ENCODE results near the gene CST3.
"Not testable (repeated sequence)": the region's sequence is repeated elsewhere in the genome, so short reads cannot be mapped to it uniquely, and the experiment has no call there.

Gene CST3

DNA sequence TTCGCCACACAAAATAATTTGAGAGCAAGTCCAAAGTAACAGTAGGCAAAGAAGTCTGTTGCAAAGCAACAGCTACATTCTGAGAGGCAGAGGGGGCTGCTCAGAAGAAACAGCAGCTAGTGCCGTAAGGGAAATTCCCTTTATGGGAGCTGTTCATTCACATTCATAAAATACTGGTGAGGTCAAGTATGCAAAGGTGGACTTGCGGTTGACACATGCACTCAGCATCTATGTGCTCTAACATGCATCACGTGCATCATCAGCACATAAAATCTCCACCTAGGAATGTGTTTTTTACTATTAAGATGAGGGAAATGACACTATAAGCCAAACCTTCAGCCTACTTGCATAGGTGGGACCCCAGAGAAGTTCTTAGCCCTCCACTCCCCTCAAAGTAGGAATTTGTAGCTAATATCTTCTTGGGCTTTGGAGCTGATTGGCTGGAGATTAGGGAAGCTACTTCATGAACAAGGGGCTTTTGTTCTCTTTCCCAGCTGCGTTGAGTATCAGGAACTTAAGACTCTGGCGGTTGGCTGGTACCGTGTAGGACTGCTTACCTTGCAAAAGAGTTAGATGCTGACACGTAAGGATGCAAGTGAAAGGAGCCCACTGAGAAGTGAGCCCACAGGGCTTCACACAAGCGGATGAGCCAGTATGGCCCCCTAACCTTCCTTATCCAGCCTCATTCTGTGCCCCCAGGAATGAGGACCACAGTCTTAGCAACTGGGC is 12.4 kb downstream of the CST3 start:
- DNase-seq: no peak

DNA sequence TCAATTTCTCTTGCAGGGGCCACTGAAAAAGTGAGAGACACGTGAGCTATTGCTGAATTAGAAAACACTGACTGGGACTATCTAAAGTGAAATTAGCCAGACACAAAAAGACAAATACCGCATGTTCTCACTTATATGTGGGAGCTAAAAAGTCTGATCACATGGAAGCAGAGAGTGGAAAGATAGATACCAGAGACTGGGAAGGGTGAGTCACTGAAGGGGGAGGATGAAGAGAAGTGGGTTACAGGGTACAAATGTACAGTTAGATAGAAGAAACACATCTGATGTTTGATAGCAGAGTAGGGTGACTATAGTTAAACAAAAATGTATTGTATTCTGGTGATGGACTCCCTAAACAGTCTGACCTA is 13.4 kb downstream of the CST3 start:
- DNase-seq: no peak

DNA sequence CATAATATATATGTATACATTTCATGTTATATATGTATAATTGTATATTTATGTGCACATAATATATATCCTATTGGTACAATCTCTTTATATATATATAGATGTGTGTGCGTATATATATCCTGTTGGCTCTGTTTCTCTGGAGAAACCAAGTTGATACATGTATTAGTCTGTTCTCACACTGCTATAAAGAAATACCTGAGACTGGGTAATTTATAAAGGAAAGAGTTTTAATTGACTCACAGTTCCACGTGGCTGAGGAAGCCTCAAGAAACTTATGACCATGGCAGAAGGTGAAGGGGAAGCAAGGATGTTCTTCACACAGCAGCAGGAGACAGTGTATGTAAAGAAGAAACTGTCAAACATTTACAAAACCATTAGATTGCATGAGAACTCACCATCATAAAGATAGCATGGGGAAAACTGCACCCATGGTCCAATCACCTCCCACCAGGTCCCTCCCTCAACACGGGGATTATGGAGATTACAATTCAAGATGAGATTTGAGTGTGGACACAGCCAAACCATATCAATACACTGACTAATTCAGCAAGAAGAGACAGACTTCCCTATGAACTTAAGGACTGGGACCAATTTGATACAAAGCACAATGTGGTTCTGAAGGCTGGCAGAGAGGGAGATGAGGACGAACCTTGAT is 14.0 kb downstream of the CST3 start:
- DNase-seq: no peak

DNA sequence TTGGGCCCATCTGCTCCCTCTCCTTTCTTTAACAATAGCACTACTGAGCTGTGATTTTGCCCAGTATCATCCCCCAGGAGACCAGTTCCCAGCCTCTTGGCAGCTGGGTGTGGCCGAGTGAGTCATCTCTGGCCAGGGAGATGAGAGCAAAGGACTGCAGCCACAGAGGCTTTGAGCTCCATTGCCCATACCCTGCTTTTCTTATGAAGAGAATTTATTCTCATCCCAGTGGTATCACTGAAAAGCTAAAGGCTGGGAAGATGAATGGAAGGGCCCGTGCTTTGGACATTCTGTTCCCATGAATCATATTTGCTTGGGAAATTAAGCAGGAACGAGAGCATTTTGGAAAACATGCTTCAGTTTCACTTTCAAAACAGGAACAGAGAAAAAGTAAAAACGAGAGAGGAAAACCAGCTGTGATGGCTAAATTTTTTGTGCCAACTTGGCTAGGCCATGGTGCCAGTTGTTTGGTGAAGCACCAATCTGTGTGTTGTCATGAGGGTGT is 14.9 kb downstream of the CST3 start:
- no peak for DNase-seq

DNA sequence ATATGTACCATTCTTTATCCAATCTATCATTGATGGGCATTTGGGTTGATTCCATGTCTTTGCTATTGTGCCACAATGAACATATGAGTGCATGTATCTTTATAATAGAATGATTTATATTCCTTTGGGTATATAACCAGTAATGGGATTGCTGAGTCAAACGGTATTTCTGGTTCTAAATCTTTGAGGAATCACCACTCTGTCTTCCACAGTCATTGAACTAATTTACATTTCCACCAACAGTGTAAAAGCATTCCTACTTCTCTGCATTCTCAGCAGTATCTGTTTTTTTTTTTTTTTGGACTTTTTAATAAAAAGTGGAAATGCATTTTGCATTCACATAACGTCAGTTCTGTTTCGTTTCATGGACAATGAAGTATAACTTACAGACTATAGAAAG is 15.4 kb downstream of the CST3 start:
- not testable (repeated sequence) for DNase-seq

DNA sequence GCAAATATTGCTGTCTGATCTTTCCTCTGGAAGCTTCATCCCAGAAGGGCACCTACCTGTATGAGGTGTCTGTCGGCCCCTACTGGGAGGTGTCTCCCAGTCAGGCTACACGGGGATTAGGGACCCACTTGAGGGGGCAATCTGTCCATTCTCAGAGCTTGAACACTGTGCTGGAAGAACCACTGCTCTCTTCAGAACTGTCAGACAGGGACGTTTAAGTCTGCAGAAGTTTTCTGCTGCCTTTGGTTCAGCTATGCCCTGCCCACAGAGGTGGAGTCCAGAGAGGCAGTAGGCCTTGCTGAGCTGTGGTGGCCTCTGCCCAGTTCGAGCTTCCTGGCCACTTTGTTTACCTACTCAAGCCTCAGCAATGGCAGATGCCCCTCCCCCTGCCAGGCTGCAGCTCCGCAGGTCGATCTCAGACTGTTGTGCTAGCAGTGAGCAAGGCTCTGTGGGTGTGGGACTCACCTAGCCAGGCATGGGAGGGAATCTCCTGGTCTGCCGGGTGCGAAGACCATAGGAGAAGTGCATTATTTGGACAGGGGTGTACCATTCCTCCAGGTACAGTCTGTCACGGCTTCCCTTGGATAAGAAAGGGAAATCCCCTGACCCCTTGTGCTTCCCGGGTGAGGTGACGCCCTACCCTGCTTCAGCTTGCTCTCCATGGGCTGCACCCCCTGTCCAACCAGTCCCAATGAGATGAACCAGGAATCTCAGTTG is 16.9 kb downstream of the CST3 start:
- DNase-seq: not testable (repeated sequence)

DNA sequence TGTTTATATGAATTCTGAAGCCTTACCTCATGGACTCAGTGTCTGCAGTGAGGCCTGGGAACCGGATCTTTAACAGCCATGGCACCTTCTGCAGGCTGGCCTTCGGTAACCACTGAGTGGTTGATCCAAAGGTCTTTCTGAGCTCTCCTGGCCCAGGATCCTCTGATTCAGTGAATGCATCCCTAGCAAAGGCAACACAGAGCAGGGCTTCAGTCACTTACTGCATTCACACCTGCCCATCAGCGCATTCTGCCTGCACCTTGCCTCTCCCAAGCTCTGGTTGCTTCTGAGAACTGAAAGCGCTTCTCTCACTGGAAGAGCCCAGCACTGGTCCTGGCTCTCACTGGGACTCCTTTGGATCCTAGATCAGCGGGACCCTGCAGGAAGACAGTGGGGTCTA is 23.6 kb downstream of the CST3 start:
- no peak for DNase-seq

DNA sequence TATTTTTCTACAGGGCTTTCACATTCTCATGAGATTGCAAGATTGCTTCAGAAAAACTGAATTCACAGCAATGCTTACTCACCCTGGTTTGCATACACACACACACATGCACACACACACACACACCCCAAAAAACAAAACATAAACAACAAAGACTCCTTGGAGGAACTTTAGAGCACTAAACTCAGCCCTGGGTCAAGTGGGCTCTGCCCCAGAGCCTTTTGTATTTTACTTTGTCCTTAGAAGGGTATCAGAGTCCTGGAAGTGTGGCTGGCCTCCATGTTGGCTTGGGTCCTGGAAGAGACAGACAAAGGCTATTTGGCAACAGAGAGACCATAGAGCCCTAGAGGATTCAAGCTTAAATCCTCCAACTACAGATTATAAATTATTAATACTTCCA is 24.1 kb downstream of the CST3 start:
- no peak for DNase-seq

DNA sequence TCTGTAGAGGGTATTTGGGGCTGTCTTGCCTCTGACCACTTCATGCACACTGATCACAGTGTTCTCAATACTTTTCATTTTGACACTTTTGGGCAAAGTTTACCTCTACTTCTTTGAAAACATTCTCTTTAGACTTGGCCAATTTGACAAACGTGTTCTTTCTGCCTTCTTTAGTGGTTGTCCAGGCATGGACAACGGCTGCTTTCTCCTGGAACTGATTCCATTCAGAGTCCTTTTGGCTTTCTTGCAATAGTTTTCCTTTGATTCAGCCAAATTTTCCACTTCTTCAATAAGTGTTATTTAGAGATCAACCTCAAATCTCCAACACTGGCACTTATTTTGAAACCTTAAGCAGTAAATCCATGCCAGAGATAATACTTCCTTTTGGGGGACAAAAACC is 25.4 kb downstream of the CST3 start:
- no peak for DNase-seq

DNA sequence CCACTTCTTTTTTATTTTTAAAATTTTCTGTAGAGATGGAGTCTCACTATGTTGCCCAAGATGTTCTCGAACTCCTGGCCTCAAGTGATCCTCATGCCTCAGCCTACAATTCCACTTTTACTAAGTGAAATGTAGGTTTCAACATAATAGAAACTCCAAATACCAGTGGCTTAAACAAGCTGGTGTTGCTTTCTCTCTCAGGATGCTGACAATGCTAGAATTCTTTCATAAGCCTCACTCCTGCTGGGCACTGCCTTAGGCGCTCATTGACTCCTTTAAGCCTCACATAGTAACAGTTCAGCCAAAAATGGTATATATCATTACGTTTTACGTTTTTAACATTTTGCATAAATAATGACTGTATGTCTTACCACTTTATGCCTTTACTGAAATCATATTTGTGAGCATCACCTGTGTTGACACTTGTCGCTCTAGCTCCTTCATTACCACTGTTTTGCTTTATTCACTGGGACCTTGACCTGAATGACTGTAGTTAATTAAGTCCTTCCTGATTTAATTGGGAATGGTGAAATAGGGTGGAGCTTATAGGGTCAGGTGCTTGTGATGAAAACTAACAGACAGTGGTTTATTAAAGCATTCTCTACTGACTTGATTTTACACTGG is 28.2 kb downstream of the CST3 start:
- DNase-seq: no peak

DNA sequence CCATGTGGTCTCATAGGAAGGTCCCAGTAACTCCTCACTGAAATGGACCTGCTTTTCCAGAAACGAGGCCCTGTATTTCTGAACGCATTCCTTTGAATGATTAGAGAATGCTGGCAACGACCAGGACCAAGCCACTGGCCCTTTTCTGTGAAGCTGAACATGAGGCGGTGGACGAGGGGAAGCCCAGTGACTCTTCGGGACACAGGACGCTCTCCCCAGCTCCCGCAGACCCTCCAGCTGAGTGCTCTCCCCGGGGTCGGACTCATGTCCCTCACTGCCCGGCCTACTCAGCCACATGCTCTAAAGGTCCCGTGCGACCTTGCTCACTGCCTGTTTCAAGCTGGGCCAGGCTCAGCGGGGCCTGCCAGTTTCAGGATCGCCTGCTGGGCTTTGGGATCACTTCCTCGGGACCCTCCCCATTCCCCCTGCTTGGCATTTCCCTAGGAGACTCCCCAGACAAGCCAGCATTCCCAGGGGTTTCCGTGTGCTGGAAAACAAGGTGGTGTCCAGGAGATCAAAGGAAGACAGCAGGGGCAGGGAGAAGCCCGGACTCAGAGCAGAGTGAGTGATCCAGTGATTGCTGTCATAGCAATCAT is 29.4 kb downstream of the CST3 start:
- no peak for DNase-seq

DNA sequence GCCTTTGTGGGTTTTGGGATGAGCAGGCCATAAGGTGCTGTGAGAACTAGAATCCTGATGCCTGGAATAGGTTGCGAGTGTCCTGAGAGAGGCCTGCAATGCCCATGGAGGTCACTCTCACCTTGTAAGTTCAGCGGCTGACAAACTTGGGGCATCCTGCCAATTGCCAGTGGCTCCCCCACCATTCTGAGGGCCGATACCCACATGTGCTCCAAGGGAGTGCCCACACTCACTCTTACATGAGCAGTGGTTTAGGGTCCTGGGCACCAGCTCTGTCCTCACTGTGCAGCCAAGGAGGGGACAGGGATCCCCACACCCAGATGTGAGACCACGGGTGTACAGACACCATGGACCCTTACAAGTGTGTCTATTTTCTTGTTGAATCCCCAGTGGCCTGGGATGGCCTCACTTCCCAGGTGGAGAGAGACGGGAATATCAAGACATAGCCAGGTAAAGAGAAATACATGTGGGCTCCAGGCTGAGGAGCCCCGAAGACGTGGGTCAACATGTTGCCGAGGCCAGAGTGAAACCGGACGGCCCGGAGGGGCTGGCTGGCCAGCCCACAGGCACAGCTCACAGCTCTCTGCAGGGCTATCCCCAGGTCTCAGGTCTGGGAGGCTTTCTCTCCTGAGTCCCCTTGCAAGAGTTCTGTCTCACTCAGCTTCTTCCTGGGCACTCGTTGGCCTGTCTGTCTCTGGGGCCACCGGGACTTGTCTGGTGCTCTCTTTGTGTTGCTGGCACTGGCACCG is 30.1 kb downstream of the CST3 start:
- DNase-seq: no peak

DNA sequence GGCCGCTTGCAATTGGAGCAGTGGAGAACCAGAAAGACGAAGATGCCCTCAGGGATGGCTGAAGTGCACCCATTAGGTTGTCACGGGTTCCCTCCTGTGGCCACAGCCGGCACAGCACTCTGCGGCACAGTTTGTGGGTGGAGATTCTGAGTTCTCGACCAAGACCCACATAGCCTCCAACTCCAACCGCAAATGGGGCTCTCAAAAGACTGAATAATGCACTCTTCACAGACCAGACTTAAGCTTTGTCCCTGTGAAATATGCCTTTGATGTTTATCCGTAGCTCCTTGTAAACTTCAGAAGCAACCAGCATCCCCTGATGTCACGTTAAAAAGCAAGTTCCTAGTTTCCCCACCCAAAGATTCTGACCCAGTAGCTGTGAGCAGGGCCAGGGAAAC is 31.1 kb downstream of the CST3 start:
- DNase-seq: peak; percentile 56

DNA sequence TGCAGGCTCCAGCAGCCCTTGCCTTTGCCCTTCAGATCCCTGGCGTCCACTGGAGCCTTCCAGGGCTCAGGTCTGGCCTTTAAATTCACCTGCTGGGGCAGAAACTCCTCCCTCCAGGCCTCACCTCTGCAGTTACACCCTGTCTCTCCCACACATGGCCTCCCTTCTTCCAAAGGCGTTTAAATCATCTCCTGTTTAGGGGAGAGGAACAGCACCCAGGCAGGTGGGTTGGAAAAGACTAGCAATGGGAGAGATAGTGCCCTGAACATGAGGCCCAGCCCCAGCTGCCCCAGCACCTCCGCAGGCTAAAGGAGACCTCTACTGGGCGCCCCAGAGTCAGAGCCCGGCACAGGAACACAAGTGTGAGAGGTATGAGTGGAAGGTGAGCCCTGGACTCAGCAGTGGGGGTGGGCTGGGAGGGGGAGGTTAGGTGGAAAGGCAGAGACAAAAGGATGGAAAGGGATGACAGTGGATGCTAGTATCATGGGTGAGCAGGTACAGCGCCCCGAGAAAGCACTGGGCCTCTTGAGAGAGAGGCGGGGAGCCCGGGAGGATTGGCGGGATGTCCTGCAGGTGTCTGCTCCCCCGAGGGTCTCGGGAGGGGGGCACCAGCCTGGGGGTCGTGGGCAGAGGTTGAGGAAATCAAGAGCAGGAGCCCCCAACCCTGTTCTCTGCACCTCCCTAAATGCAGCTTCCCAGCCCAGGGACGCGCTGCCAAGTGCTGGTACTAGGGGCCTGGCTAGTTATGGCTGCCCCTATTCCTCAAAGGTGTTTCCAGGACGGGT is 31.7 kb downstream of the CST3 start, which contains the start of gene CST9:
TSS of gene CST9 (minus strand) at position 51 of the 785 bp plus-strand sequence. CDS start 53 bp downstream, outside the sequence.
- no peak for DNase-seq

DNA sequence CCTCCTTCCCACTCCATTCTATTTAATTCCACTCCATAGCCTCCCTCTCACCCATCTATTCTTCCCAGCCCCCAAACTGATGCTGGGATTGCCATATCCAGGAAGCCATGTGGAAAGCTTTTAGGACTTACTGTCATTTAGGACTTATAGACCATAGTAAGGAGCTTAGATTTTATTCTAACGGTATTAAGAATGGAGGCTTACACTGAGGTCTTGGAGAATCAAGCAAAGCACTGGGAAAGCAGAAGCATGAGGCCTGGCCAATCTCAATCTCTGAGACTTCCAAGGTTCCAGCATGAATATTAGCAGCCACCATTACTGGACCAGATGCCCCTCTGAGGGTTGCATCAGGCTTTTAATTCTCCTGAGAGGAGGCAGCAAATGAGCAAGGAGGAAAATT is 33.4 kb downstream of the CST3 start:
- no peak for DNase-seq

DNA sequence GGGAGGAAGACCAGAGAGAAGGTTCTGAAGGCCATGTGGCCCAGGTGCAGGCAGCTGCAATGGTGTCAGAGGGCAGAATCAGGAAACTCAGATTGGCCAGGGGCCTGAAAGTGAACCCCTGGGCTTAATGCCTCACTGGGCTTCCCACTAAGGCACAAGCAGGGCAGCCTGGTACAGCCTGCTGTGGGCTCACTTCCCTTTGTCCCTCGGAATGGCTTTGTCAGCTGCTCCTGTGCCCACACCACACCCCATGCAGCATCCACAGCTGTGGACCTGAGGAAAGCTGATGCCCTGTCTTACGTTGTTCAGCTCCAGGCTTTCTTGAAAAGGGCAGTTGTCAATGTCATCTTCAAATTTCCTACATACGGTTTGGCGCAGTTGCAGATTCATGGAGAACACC is 34.4 kb downstream of the CST3 start:
- DNase-seq: no peak

DNA sequence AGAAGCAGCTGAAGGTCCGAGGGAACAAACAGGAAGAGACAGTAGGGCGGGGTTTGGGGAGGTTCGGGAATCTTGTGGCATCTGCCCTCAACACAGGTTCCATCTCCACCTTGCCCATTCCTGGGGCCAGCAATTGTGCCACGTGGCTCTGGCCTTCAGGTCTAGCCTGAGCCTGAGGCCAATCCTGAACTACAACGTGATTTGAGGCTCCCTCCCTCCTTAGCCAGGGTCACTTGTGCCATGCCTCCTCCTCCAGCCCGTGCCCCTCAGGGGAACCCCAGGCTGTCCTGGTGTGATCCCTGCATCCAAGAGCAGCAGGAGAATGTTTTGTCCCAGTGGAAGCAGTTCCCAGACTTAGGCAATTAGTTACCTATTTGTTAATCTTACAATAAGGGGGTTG is 35.1 kb downstream of the CST3 start:
- no peak for DNase-seq

DNA sequence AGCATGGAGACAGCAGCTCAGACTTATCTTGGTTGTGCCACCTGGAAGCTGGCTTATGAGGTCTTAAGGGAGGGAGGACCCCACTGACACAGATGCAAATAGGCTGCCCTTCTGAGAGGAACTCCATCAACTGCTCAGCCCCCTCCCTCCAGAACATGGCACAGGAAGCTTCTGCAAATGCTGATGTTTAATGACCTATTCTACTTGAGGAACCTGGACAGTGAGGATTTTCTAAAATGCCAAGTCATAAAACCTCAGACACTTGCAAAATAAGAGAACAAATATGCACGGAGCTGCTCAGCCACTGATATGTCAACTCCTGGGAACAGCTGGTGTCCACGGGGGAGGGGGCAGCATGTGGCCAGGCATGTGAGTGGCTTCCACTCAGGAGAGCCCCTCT is 35.5 kb downstream of the CST3 start:
- no peak for DNase-seq

DNA sequence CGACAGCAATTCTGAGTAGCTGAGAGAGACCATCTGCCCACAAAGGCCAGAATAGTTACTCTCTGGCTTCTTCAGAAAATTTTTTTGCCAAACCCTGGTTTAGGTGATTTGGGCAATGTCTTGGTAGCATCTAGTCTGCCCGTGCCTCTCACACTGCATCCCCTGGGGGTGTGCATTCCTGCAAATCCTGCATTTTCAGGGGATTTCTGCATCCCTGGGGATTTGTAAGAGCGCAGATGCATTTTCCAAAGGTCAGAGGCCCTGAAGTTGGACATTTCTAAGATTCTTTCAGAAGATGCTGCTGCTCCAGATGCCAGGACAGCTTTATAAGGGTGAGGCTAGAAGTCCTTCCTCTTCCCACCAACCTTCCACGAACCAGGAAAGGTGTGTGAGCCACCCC is 36.0 kb downstream of the CST3 start:
- DNase-seq: no peak

DNA sequence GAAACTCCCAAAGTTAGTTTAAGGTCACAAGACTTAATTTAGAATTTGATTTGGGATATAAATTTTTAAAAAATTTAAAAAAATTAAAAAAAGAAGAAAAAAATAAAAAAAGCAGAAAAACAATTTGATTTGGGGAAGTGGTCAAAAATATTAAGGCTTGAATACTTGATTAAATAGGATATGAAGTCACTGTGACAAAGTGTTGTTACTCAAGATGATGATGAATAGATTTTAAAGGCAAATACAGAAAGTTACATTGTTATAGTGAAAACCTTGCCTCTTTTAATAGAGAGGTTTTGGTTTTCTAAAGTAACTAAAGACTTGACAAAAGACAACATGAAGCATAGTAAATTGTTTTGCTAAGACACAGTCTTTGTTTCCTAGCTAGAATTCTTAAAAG is 39.3 kb downstream of the CST3 start:
- DNase-seq: no peak

DNA sequence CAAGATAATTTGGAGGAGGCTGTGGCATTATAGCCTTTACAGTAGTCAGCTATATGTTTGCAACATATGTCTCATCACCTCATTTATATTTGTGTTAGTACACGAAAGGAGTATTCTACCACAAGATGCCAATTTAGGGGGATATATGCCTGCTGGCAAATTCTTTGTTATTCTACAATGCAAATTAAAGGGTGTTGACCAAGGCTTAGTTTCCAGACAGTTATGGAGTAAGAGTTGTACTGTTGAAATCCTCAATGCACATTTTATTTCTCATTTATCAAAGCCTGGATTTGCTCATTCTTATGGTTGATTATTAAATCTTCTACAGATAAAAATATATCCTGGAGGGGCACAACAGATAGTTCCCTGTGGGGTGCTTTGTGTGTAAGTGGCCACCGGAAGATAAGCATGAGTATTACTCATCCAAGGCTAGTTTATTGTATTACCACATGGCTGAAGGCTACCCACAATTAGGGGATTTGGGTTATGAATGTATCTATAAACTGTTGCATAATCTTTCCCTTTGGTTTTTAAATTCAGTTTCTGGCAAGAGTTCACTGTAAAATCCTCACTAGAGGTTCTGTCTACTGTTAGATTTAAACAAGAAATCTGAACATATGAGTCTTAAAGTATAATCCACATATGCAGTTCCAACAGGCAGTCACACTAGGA is 41.0 kb downstream of the CST3 start:
- DNase-seq: no peak

All from activated CD4-positive, alpha-beta T cell treated with anti-CD3 and anti-CD28 coated beads, Interleukin-2, amount 50 U/mL, for 1 hour (primary cell).